Measurements from ENCODE around the gene GTF2A2.
A peak's percentile ranks its signal among the peaks of the same experiment; 100 is the strongest.
"Not testable (repeated sequence)": the region's sequence is repeated elsewhere in the genome, so short reads cannot be mapped to it uniquely, and the experiment has no call there.

Gene GTF2A2

DNA sequence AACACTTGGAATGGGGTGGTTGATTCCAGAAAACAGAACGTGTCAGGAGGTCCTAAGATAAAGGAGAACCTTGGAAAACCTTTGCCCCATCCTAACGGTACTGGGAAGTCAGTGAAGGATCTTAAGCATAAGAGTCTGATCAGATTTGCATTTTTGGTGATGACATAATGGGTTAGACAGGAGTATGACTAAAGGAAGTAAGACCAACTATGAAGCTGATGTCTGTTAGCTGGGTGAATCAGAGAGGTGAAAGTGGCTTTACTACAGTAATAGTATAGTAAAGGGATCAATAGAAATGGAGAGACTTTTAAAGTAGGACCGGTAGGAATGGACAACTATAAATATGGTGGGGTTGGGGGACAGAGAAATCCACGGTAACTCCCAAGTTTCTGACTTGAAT, 12.6 kb downstream of the GTF2A2 start:
- Histone ChIP-seq H3K27me3 (ENCODE audit: insufficient read depth, low read depth, severe bottlenecking) (no peaks in the 10 kb centered on the region), H3K4me3 (ENCODE audit: low read depth, low read length) (no peak overlapping the region), H3K27ac (no peak overlapping the region), H3K36me3 (peaks cover 35% of the 10 kb centered on the region), H3K9me3 (ENCODE audit: severe bottlenecking) (no peaks in the 10 kb centered on the region)
- DNase-seq: no peak
- TF ChIP-seq, protein P1, sequence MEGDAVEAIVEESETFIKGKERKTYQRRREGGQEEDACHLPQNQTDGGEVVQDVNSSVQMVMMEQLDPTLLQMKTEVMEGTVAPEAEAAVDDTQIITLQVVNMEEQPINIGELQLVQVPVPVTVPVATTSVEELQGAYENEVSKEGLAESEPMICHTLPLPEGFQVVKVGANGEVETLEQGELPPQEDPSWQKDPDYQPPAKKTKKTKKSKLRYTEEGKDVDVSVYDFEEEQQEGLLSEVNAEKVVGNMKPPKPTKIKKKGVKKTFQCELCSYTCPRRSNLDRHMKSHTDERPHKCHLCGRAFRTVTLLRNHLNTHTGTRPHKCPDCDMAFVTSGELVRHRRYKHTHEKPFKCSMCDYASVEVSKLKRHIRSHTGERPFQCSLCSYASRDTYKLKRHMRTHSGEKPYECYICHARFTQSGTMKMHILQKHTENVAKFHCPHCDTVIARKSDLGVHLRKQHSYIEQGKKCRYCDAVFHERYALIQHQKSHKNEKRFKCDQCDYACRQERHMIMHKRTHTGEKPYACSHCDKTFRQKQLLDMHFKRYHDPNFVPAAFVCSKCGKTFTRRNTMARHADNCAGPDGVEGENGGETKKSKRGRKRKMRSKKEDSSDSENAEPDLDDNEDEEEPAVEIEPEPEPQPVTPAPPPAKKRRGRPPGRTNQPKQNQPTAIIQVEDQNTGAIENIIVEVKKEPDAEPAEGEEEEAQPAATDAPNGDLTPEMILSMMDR (IDR thresholded peaks at IDR 0.05; ENCODE audit: low read depth, low read length): no peak

DNA sequence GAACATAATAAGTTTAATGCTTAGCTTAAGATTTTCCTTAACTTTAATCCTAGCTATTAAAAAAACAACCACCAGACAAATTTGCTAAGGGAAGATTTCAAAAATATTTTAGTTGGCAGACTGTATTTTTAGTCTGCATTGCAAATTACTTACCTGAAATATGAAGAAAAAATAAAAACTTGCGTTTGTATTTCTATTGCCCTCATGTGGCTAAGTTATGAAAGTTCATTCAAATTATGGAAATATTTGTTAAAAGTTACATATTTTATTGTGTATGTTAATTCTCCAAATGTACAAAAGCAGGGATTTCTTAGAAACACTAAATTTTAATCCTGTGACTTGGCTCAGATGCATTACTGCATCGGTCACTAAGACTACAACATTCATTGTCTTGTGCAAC, 15.0 kb downstream of the GTF2A2 start:
- no peaks in the 10 kb centered on the region for H3K9me3 ChIP-seq (ENCODE audit: severe bottlenecking)

DNA sequence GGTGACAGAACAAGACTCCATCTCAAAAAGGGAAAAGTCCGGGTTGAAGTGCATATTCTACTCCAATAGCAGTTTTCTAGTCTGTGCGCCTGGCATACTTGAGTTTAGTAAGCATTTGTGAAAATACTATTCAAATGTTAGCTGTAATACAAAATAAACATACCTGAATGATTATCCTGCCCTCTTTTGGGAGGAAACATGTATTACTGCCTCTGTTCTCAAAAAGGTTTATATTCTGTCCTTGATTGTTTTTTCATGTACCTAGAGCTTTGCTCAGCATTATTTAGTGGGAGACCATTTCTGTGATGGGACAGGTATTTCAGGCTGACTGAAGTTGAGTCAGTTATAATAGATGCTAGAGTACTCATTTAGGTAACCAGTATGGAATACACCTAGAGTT, 19.8 kb downstream of the GTF2A2 start:
- H3K36me3 ChIP-seq: peaks cover 21% of the 10 kb centered on the region
- H3K9me3 ChIP-seq (ENCODE audit: severe bottlenecking); H3K27me3 ChIP-seq (ENCODE audit: insufficient read depth, low read depth, severe bottlenecking); DNase-seq; H3K4me3 ChIP-seq (ENCODE audit: low read depth, low read length); H3K27ac ChIP-seq: not testable (repeated sequence)

More for the DNA sequence above, 15.0 kb downstream of the GTF2A2 start:
- peaks cover 39% of the 10 kb centered on the region for H3K36me3 ChIP-seq
- no peak overlapping the region for H3K4me3 ChIP-seq (ENCODE audit: low read depth, low read length)
- H3K27me3 ChIP-seq (ENCODE audit: insufficient read depth, low read depth, severe bottlenecking): no peaks in the 10 kb centered on the region
- DNase-seq: no peak
- H3K27ac ChIP-seq: no peak overlapping the region
- TF ChIP-seq, protein P1 (IDR thresholded peaks at IDR 0.05; ENCODE audit: low read depth, low read length): no peak

DNA sequence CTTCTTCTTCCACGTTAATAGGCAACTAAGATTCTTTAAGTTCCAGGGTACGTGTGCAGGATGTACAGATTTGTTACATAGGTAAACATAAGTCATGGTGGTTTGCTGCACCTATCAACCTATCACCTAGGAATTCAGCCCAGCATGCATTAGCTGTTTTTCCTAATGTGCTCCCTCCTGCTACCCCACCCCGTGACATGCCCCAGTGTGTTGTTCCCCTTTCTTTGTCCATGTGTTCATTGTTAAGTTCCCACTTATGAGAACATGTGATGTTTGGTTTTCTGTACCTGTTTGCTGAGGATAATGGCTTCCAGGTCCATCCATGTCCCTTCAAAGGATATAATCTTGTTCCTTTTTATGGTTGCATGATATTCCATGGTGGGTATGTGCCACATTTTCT, 21.1 kb downstream of the GTF2A2 start:
- H3K4me3 ChIP-seq (ENCODE audit: low read depth, low read length): no peak overlapping the region
- TF ChIP-seq, protein P1 (IDR thresholded peaks at IDR 0.05; ENCODE audit: low read depth, low read length): no peak
- H3K27me3 ChIP-seq (ENCODE audit: insufficient read depth, low read depth, severe bottlenecking): no peaks in the 10 kb centered on the region

DNA sequence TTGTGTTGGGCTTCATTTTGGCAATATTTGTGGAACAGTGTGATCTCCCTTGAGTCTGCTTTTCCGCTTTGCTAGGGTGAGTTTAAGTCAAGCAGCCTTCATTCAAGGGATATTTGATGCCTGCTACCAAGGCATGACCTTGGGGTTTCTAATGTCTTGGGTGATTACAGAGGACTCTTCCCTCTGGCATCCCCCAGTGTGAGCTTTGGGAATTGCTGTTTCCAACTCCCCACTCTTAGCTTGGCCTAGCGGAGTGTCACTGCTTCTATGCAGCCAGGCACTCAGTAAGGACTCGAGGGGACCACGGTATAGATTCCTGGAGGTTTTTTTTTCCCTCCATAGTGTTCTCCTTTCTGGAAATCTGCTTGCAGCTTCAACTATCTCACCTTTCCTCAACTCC, 24.6 kb downstream of the GTF2A2 start:
- Histone ChIP-seq H3K36me3 (peaks cover 3% of the 10 kb centered on the region), H3K4me3 (ENCODE audit: low read depth, low read length) (no peak overlapping the region), H3K27ac (no peak overlapping the region), H3K9me3 (ENCODE audit: severe bottlenecking) (no peaks in the 10 kb centered on the region), H3K27me3 (ENCODE audit: insufficient read depth, low read depth, severe bottlenecking) (no peaks in the 10 kb centered on the region)
- TF ChIP-seq, protein P1 (IDR thresholded peaks at IDR 0.05; ENCODE audit: low read depth, low read length): peak; percentile 79
- peak; percentile 37 for DNase-seq

More for the DNA sequence above, 21.1 kb downstream of the GTF2A2 start:
- DNase-seq: no peak
- peaks cover 21% of the 10 kb centered on the region for H3K36me3 ChIP-seq
- no peak overlapping the region for H3K27ac ChIP-seq
- no peaks in the 10 kb centered on the region for H3K9me3 ChIP-seq (ENCODE audit: severe bottlenecking)

DNA sequence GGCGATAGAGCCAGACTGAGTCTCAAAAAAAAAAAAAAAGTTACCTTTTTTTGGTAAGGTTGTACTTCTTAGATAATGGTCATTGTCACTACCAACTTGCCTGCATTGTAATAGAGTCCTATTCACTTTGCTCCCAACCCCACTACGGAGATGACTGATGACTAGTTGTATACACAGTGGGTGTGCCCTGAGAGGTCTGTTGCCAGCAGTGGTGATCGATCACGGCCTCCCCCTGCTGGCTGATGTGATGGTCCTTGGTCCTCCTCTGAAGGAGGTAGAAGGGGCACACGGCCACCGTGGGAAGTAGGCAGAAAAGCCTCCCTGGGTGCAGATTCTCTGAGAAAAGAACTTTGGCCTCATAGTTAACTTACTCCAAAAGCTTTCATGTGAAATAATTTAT, 35.0 kb downstream of the GTF2A2 start:
- no peaks in the 10 kb centered on the region for H3K36me3 ChIP-seq
- no peaks in the 10 kb centered on the region for H3K27me3 ChIP-seq (ENCODE audit: insufficient read depth, low read depth, severe bottlenecking)
- TF ChIP-seq, protein P1 (IDR thresholded peaks at IDR 0.05; ENCODE audit: low read depth, low read length): peak; percentile 54
- DNase-seq: peak; percentile 35
- no peaks in the 10 kb centered on the region for H3K9me3 ChIP-seq (ENCODE audit: severe bottlenecking)
- no peak overlapping the region for H3K27ac ChIP-seq
- H3K4me3 ChIP-seq (ENCODE audit: low read depth, low read length): no peak overlapping the region
